ENCODE results near the gene MMP23B. TPM values are rescaled to one million over a fixed set of nuclear protein-coding genes. Genes with fewer than 3 reads are reported as not detected.
A peak's percentile ranks its signal among the peaks of the same experiment; 100 is the strongest.

Gene MMP23B
- total RNA-seq, 3 donors from 2014 or later, result 0.98 to 1.3 (median 1.0) TPM

DNA sequence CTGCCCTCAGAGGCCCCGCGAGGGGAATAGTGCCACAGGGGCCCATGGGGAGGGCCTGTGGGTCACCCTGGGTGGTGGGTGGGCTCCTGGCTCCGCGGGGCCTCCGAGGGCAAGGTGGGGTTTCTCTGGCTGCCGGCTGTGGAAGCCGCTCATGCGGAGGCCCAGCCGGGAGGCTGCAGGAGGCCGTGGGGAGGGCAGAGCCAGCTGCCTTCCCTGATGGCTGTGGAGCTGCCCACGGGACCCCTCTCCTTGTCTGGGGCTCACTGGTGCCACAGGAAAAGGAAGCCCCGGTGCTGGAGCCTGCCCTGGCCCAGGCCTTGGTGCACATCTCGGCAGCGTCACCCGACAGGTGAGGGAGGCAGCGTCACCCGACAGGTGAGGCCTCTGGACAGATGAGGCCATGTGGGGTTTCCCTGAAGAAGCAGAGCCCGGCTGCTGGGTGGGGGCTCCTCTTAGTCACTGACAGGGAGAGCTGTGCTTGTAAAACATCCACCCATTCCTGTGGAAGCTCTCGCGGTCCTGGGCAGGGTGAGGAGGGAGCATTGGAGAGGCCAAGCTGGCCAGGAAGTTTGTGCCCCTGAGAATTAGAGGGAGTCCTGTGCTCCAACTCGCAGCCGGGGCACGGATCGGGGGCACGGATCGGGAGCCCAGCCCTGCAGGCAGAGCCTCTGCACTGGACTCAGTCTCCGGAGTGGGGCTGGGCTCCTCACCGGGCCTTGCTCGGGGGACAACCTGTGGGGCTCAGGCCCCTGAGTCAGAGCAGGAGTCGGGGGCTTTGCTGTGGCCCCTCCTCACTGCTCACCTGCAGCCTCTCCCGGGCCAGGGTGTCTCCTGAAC is 10.6 kb upstream of the MMP23B start:
- Mint-ChIP-seq H3K36me3 (ENCODE audit: insufficient read depth) (peaks cover 3% of the 10 kb centered on the region), H3K4me3 (no peak overlapping the region), H3K27me3 (ENCODE audit: low read depth) (no peaks in the 10 kb centered on the region), H3K4me1 (ENCODE audit: low read depth) (peaks cover 16% of the 10 kb centered on the region), H3K9me3 (no peaks in the 10 kb centered on the region)
- DNase-seq, result no peak
- no peak for ATAC-seq

DNA sequence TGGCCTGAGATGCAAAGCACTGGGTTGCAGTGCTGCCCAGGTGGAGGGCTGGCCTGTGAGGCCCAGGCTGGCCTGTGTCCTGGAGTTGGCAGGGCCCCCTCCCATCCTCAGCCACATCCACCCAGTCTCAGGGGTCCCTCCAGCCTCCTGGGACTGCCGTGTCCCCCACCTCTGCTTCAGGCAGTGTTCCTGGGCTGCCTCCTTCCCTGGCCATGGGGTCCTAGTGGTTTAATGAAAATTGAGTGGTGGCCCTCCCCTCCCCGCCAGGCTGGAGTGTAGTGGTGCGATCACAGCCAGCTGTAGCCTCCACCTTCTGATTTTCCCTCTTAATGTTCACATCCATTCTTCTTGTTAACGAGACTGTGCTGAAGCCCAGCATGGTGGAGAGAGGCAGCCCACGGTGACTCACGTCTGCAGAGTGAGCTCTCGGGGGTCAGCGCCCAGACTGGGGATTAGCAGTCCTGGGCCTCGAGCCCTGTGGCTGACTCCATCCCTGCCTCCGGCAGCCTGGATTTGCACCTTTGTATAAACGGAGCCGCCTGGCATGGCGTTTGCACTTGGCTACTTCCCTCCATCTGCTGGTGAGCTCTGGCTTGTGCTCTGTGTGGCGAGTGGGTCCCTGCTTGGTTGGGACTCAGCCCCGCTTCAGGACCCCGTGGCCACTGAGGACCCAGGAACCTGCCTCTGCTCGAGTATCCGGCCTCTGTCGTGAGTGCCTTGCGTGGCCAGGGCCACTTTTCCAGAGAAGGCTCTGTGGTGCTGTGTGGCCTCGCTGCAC is 9.8 kb upstream of the MMP23B start:
- Mint-ChIP-seq H3K4me3 (no peak overlapping the region), H3K4me1 (ENCODE audit: low read depth) (peaks cover 9% of the 10 kb centered on the region), H3K27me3 (ENCODE audit: low read depth) (no peaks in the 10 kb centered on the region), H3K36me3 (ENCODE audit: insufficient read depth) (peaks cover 3% of the 10 kb centered on the region), H3K9me3 (no peaks in the 10 kb centered on the region)
- no peak for ATAC-seq
- no peak for DNase-seq

DNA sequence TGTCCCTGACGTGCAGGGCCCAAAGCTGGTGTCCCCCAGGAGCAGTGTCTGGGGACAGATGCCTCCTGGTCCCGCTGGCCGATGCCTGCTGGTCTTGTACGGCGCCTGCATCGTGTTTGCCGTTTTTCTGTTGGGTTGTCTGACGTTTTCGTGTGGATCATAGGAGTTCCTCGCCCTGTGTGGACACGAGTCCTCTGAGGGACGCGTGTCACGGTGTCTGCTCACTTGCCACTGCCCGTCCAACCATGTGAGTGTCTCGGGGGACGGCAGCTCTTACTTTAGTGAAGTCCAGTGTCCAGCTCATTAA is 9.2 kb upstream of the MMP23B start:
- DNase-seq, result no peak
- Mint-ChIP-seq H3K4me3 (no peak overlapping the region), H3K9me3 (no peaks in the 10 kb centered on the region), H3K36me3 (ENCODE audit: insufficient read depth) (peaks cover under 1% of the 10 kb centered on the region), H3K4me1 (ENCODE audit: low read depth) (peaks cover 4% of the 10 kb centered on the region), H3K27me3 (ENCODE audit: low read depth) (no peaks in the 10 kb centered on the region)
- no peak for ATAC-seq

DNA sequence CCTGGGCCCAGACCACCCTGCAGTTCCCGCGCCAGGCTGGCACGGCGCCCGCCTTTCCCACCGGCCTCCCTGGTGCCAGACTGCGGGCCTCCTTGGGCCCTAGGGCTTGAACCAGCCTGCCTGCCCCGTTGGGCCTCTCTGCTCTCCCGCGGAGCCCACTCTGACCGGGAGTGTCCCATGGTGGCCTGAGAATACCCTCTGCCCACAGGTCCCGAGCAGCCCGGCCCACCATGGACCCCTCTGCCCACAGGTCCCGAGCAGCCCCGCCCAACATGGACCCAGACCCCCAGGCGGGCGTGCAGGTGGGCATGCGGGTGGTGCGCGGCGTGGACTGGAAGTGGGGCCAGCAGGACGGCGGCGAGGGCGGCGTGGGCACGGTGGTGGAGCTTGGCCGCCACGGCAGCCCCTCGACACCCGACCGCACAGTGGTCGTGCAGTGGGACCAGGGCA is 8.8 kb upstream of the MMP23B start:
- ATAC-seq (no peak), DNase-seq (no peak)
- no peak overlapping the region for H3K4me3 Mint-ChIP-seq
- H3K4me1 Mint-ChIP-seq (ENCODE audit: low read depth), result peaks cover 4% of the 10 kb centered on the region
- no peaks in the 10 kb centered on the region for H3K9me3 Mint-ChIP-seq
- no peaks in the 10 kb centered on the region for H3K27me3 Mint-ChIP-seq (ENCODE audit: low read depth)
- H3K36me3 Mint-ChIP-seq (ENCODE audit: insufficient read depth), result no peaks in the 10 kb centered on the region

DNA sequence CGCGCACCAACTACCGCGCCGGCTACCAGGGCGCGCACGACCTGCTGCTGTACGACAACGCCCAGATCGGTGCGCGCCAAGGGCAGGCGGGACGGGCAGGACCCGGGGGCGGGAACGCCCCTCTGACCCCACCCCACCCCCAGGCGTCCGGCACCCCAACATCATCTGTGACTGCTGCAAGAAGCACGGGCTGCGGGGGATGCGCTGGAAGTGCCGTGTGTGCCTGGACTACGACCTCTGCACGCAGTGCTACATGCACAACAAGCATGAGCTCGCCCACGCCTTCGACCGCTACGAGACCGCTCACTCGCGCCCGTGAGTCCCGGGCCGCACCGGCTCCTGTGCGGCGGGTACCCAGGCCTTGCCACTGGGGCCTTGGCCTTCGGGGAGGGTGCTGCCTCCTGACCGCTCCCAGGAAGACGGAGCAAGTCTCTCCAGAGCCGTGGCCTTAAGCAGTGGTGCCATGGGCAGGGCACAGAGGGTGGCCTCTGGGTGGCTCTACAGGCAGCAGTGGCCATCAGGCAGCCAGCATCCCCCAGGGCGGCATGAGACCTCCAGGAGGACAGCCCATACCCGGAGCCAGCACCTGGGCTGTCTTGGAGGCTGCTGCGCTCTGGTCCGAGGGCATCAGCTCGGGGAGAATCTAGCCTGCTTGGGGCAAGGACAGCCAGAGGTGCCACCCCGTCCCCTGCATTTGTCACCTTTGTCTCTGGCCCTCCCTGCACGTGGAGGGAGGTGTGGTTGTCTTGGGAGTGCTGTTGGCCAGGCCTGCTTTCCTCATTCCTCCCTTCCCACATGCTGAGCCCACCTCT is 8.1 kb upstream of the MMP23B start:
- no peaks in the 10 kb centered on the region for H3K9me3 Mint-ChIP-seq
- no peaks in the 10 kb centered on the region for H3K27me3 Mint-ChIP-seq (ENCODE audit: low read depth)
- DNase-seq (no peak), ATAC-seq (no peak)
- H3K4me1 Mint-ChIP-seq (ENCODE audit: low read depth), result peaks cover 4% of the 10 kb centered on the region
- no peak overlapping the region for H3K4me3 Mint-ChIP-seq
- H3K36me3 Mint-ChIP-seq (ENCODE audit: insufficient read depth), result no peaks in the 10 kb centered on the region

DNA sequence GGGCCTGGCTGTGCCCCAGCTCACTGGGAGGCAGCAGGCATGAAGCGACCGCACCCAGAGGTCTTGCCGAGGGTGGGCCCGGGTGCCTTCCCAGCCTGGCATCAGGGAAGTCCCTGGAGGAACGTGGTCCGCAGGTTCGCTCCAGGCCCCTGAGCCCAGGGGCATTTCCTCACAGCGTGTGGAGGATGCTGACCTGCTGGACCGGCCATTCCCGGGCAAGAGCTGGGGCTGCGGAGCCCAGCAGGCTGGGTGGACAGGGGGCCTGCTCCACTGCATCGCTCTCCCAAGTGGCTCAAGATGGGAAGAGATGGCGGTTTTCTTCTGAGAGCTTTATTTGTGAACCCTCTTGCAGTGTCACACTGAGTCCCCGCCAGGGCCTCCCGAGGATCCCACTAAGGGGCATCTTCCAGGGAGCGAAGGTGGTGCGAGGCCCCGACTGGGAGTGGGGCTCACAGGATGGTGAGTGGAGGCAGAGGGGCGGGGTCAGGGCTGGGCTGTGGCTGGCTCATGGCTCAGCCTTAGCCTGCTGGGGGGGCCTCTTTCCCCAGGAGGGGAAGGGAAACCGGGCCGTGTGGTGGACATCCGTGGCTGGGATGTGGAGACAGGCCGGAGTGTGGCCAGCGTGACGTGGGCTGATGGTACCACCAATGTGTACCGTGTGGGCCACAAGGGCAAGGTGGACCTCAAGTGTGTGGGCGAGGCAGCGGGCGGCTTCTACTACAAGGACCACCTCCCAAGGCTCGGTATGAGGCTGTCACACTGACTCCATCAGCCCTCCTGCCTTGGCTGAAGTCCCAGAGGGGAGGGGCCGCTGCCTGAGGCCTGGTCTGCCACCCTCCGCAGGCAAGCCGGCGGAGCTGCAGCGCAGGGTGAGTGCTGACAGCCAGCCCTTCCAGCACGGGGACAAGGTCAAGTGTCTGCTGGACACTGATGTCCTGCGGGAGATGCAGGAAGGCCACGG is 7.2 kb upstream of the MMP23B start:
- no peak for DNase-seq
- H3K36me3 Mint-ChIP-seq (ENCODE audit: insufficient read depth), result no peaks in the 10 kb centered on the region

DNA sequence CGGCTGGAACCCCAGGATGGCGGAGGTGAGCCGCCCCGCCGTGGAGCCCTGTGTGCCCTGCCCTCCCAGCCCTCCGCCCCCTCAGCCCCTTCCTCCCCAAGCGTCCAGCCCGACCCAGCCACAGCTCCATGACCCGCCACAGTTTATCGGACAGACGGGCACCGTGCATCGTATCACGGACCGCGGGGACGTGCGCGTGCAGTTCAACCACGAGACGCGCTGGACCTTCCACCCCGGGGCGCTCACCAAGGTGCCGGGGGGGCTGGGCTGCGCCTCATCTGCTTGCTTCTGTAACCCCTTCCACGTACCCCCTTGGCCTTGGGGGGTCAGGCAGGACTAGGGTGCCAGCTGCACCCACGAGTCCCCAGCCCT is 6.6 kb upstream of the MMP23B start:
- ATAC-seq (no peak), DNase-seq (no peak)
- H3K4me3 Mint-ChIP-seq, result no peak overlapping the region
- H3K4me1 Mint-ChIP-seq (ENCODE audit: low read depth), result peaks cover 6% of the 10 kb centered on the region
- H3K9me3 Mint-ChIP-seq, result no peaks in the 10 kb centered on the region
- no peaks in the 10 kb centered on the region for H3K36me3 Mint-ChIP-seq (ENCODE audit: insufficient read depth)
- peaks cover 2% of the 10 kb centered on the region for H3K27me3 Mint-ChIP-seq (ENCODE audit: low read depth)

More for the DNA sequence above, 7.2 kb upstream of the MMP23B start:
- no peak for ATAC-seq
- Mint-ChIP-seq H3K27me3 (ENCODE audit: low read depth) (no peaks in the 10 kb centered on the region), H3K4me1 (ENCODE audit: low read depth) (peaks cover 4% of the 10 kb centered on the region), H3K4me3 (no peak overlapping the region), H3K9me3 (no peaks in the 10 kb centered on the region)

DNA sequence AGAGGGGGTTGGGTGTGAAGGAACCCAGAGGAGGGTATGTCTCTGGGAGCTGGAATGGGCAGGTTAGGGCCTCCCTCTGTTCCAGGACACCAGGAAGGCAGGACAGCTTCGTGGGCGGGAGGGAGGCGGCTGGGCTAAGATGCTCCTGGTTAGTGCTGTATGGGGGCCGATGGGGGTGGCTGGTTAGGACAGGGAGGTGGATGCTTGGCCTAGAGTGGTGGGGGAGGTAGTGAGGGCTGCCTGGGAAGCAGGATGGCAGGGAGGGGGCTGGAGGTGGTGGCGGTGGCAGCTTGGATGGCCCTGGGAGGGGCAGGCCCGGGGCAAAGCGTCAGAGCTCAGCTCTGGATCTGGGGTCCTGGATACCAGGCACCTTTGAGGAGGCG is 6.2 kb upstream of the MMP23B start:
- peaks cover 6% of the 10 kb centered on the region for H3K4me1 Mint-ChIP-seq (ENCODE audit: low read depth)
- H3K9me3 Mint-ChIP-seq, result no peaks in the 10 kb centered on the region
- no peak overlapping the region for H3K4me3 Mint-ChIP-seq
- ATAC-seq, result no peak
- no peaks in the 10 kb centered on the region for H3K36me3 Mint-ChIP-seq (ENCODE audit: insufficient read depth)
- no peak for DNase-seq
- peaks cover 2% of the 10 kb centered on the region for H3K27me3 Mint-ChIP-seq (ENCODE audit: low read depth)

DNA sequence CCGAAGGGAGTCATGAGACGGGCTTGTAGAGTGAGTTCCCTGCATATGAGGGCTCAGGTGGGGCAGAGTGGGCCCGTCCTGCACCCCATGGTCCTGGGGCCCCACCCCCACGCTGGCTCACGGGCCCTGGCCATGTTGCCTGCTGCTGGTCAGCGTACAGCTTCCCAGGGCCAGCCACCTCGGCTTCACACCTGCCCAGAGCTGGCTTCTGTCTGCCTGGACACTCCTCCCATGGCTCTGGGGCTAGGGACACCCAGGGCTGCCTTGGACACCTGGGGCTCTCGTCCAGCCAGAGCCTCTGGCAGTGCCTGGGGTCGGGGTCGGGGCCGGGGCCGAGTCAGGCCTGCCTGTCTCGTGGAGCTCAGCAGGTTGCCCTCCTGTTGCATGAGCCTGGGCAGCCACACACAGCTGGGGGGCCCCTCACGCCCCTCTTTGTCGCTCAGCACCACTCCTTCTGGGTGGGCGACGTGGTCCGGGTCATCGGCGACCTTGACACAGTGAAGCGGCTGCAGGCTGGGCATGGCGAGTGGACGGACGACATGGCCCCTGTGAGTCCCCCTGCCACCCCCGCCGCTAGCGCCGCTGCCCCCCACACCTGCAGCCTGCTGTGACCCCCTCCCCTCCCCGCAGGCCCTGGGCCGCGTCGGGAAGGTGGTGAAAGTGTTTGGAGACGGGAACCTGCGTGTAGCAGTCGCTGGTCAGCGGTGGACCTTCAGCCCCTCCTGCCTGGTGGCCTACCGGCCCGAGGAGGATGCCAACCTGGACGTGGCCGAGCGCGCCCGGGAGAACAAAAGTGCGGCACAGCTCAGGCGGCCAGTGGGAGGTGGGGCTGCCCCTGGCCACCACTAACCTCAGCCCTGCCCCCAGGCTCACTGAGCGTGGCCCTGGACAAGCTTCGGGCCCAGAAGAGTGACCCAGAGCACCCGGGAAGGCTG is 5.5 kb upstream of the MMP23B start:
- ATAC-seq, result no peak
- Mint-ChIP-seq H3K27me3 (ENCODE audit: low read depth) (peaks cover 2% of the 10 kb centered on the region), H3K4me3 (no peak overlapping the region), H3K36me3 (ENCODE audit: insufficient read depth) (no peaks in the 10 kb centered on the region), H3K9me3 (no peaks in the 10 kb centered on the region), H3K4me1 (ENCODE audit: low read depth) (peaks cover 6% of the 10 kb centered on the region)
- DNase-seq, result no peak

DNA sequence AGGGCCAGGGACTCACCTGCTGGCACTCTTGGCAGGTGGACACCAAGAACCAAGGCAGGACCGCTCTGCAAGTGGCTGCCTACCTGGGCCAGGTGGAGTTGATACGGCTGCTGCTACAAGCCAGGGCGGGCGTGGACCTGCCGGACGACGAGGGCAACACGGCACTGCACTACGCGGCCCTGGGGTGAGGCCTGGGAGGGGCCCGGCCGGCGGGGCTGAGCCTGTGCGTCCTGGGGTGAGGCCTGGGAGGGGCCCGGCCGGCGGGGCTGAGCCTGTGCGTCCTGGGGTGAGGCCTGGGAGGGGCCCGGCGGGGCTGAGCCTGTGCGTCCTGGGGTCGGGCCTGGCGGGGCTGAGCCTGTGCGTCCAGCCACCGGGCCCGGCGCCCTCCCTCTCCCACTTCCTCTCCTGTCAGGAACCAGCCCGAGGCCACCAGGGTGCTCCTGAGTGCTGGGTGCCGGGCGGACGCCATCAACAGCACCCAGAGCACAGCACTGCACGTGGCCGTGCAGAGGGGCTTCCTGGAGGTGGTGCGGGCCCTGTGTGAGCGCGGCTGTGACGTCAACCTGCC is 4.6 kb upstream of the MMP23B start:
- ATAC-seq, result no peak

DNA sequence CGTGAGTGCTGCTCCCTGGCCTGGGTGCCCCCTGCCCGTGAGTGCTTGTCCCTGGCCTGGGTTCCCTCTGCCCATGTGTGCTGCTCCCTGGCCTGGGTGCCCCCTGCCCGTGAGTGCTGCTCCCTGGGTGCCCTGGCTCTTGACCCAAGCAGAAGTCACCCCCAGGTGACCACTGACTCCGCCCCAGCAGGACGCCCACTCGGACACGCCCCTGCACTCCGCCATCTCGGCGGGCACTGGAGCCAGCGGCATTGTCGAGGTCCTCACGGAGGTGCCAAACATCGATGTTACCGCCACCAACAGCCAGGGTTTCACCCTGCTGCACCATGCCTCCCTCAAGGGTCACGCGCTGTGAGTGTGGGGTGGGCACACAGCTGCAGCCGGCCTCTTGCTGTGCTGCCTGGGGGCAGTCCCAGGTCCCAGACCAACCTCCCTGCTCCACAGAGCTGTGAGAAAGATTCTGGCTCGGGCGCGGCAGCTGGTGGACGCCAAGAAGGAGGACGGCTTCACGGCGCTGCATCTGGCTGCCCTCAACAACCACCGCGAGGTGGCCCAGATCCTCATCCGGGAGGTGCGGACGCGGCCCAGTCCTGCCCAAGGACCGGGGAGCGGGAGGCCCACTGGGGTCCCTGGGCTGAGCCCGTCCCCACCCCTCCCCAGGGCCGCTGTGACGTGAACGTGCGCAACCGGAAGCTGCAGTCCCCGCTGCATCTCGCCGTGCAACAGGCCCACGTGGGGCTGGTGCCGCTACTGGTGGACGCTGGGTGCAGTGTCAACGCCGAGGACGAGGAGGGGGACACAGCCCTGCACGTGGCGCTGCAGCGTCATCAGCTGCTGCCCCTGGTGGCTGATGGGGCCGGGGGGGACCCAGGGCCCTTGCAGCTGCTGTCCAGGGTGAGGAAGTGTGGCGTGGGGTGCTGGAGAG is 3.9 kb upstream of the MMP23B start:
- Mint-ChIP-seq H3K36me3 (ENCODE audit: insufficient read depth) (no peaks in the 10 kb centered on the region), H3K9me3 (no peaks in the 10 kb centered on the region), H3K27me3 (ENCODE audit: low read depth) (peaks cover 4% of the 10 kb centered on the region), H3K4me3 (peak overlapping the region; percentile 26), H3K4me1 (ENCODE audit: low read depth) (peaks cover 4% of the 10 kb centered on the region)
- DNase-seq (no peak), ATAC-seq (no peak)

More for the DNA sequence above, 4.6 kb upstream of the MMP23B start:
- H3K4me1 Mint-ChIP-seq (ENCODE audit: low read depth), result peaks cover 8% of the 10 kb centered on the region
- H3K9me3 Mint-ChIP-seq, result no peaks in the 10 kb centered on the region
- H3K4me3 Mint-ChIP-seq, result no peak overlapping the region
- H3K36me3 Mint-ChIP-seq (ENCODE audit: insufficient read depth), result no peaks in the 10 kb centered on the region
- peaks cover 4% of the 10 kb centered on the region for H3K27me3 Mint-ChIP-seq (ENCODE audit: low read depth)
- DNase-seq, result no peak

Data from activated T-cell treated with anti-CD3 and anti-CD28 coated beads, Interleukin-2, amount 50 U/mL, for 4 hours (primary cell).